Thoracic aorta (tissue), 2 donors: Measurements from ENCODE around the gene POLR3E. TPM values are rescaled to one million over a fixed set of nuclear protein-coding genes. Genes with fewer than 3 reads are reported as not detected.
"Not testable (repeated sequence)": the region's sequence is repeated elsewhere in the genome, so short reads cannot be mapped to it uniquely, and the experiment has no call there.

Experiments used
- ATAC-seq: fragments of 150-250 bp; one replicate; pipeline ENCODE4 v1.8.0; 2017; ENCODE audit warnings: low read depth; ENCODE audit not compliant: insufficient number of reproducible peaks, low FRiP score
- DNase-seq: peaks from one replicate; pipeline ENCODE4 v3.0.0-alpha.2; 2020; ENCODE audit warnings: low spot score
- H3K27ac ChIP-seq, 2 donors: fragments of 200-600 bp; sonication (generic); 1 replicate in 1 of 2; 2 replicates in 1 of 2; pipeline ENCODE4 v1.5.1; 2016; ENCODE audit warnings: mild to moderate bottlenecking in 2 of 2, moderate library complexity in 2 of 2
- H3K27me3 ChIP-seq: fragments of 200-600 bp; sonication (generic); replicated peaks from 2 replicates; pipeline ENCODE4 v1.6.0; 2016; ENCODE audit warnings: mild to moderate bottlenecking; ENCODE audit not compliant: insufficient read depth
- H3K36me3 ChIP-seq: fragments of 200-600 bp; sonication (generic); one replicate; pipeline ENCODE4 v1.5.1; 2016
- H3K4me1 ChIP-seq, 2 donors: fragments of 200-600 bp; sonication (generic); 1 replicate in 1 of 2; 2 replicates in 1 of 2; pipeline versions ENCODE4 v1.5.1 to v1.6.0; 2016; ENCODE audit warnings: low read depth in 2 of 2, mild to moderate bottlenecking in 1 of 2; ENCODE audit not compliant: control insufficient read depth in 1 of 2
- H3K4me3 ChIP-seq: fragments of 200-600 bp; sonication (generic); 2 replicates; pipeline ENCODE4 v1.5.1; 2016; ENCODE audit warnings: mild to moderate bottlenecking
- H3K9me3 ChIP-seq: fragments of 200-600 bp; sonication (generic); 2 replicates; pipeline ENCODE4 v1.5.1; 2016
- CTCF ChIP-seq: fragments of 200-600 bp; sonication (generic); IDR thresholded peaks from one replicate; pipeline ENCODE4 v1.5.1; 2019; ENCODE audit warnings: antibody characterized with exemption
- total RNA-seq, 2 donors: library from RNA; depleted of rRNA; stranded (reverse); fragments of >200 nt; gene quantifications; one replicate each; pipeline versions ENCODE4 v1.1.0 to v1.2.3, GENCODE V29; 2016

The POLR3E gene
- total RNA-seq, 2 donors from 2014 or later, result 62.9 to 112 TPM

GRCh38 chr16:22297871-22298733 lies 893 bp downstream of the POLR3E start:
- Histone ChIP-seq H3K36me3 (no peaks in the 10 kb centered on the region), H3K27me3 (no peaks in the 10 kb centered on the region), H3K9me3 (no peaks in the 10 kb centered on the region), H3K4me1 (peaks cover 0 to 21% of the 10 kb centered on the region in 2 donors), H3K4me3 (peak overlapping the region; percentile 93), H3K27ac (peak overlapping the region; percentile 88 to 90)
- ATAC-seq (peak; percentile 56), DNase-seq (peak; percentile 19)
- no peak for TF ChIP-seq CTCF

- Histone ChIP-seq H3K36me3 (no peaks in the 10 kb centered on the region), H3K27ac (peak overlapping the region; percentile 47 to 90), H3K27me3 (no peaks in the 10 kb centered on the region), H3K9me3 (no peaks in the 10 kb centered on the region), H3K4me1 (peaks cover 0 to 21% of the 10 kb centered on the region in 2 donors), H3K4me3 (no peak overlapping the region)
- no peak for ATAC-seq
- no peak for DNase-seq
- no peak for TF ChIP-seq CTCF
Observed at GRCh38 chr16:22299036-22299435, 1.8 kb downstream of the POLR3E start.

DNA sequence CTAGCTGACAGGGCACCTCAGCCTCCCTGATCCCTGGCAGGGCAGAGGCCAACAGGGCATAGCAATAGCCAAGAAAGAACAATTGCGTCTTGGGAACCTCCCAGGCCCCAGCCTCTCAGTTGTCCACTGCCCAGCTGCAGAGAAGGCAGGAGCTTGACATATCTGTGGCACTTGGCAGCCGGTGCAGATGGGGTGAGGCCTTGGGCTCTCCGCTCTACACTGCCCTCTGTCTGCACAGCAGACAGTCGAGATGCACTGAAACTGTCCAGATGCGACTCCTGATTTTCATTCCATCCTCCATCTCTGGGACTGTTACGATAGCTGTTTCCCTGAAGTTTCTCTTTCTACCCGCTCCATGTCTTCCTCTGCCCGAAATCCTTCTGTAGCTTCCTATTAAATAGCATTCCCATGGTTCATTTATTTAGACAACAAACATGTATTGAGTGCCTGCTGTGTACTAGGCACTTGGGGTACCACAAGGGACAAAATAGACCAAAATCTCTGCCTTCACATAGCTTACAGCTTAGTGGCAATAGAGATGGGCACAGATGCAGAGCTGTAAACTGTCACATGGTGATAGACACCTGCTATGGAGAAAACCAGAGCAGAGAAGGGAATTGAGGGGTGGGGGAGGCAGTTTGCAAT lies 3.3 kb downstream of the POLR3E start:
- ATAC-seq, result no peak
- Histone ChIP-seq H3K9me3 (no peaks in the 10 kb centered on the region), H3K4me1 (peaks cover 0 to 21% of the 10 kb centered on the region in 2 donors), H3K27me3 (no peaks in the 10 kb centered on the region), H3K27ac (no peak overlapping the region), H3K4me3 (no peak overlapping the region), H3K36me3 (peaks cover 7% of the 10 kb centered on the region)
- TF ChIP-seq CTCF, result peak; percentile 21
- DNase-seq, result no peak

- DNase-seq, ATAC-seq, H3K4me3 ChIP-seq, H3K27ac ChIP-seq, H3K27me3 ChIP-seq, H3K36me3 ChIP-seq, H3K9me3 ChIP-seq: not testable (repeated sequence)
- peaks cover 0 to 17% of the 10 kb centered on the region in 2 donors for H3K4me1 ChIP-seq
Observed at GRCh38 chr16:22301423-22301822, 4.2 kb downstream of the POLR3E start.

GRCh38 chr16:22302776-22303363 lies 5.7 kb downstream of the POLR3E start:
- no peaks in the 10 kb centered on the region for H3K9me3 ChIP-seq
- H3K4me1 ChIP-seq, result peaks cover 0 to 14% of the 10 kb centered on the region in 2 donors
- H3K4me3 ChIP-seq, result no peak overlapping the region
- ATAC-seq, result no peak
- H3K36me3 ChIP-seq, result peaks cover 21% of the 10 kb centered on the region
- no peak overlapping the region for H3K27ac ChIP-seq
- DNase-seq, result no peak
- TF ChIP-seq CTCF, result no peak
- no peaks in the 10 kb centered on the region for H3K27me3 ChIP-seq
